Activated CD4-positive, alpha-beta memory T cell treated with anti-CD3 and anti-CD28 coated beads for 36 hours (primary cell): Measurements from ENCODE around the gene ETV7. TPM values are rescaled to one million over a fixed set of nuclear protein-coding genes. Genes with fewer than 3 reads are reported as not detected.

ENCODE experiments used
- CTCF ChIA-PET: fragments of 350-600 bp; sonication (Branson Sonifier 250); formaldehyde crosslinking; loops from one replicate; lab custom pipeline; 2021; ENCODE audit warnings: antibody characterized with exemption, inconsistent platforms; lab: Charles Lee
- POLR2A ChIA-PET: fragments of 350-600 bp; sonication (Branson Sonifier 250); formaldehyde crosslinking; loops from one replicate; lab custom pipeline; 2021; ENCODE audit warnings: antibody characterized with exemption; lab: Charles Lee
- DNase-seq: peaks from one replicate; pipeline ENCODE4 v3.0.0-alpha.2; 2020
- H3K27ac Mint-ChIP-seq: one replicate; pipeline ENCODE4 v1.8.0; 2021; ENCODE audit warnings: mixed read lengths
- H3K27me3 Mint-ChIP-seq: one replicate; pipeline ENCODE4 v1.8.0; 2021; ENCODE audit warnings: mixed read lengths
- H3K36me3 Mint-ChIP-seq: one replicate; pipeline ENCODE4 v1.8.0; 2021; ENCODE audit warnings: mixed read lengths
- H3K4me1 Mint-ChIP-seq: one replicate; pipeline ENCODE4 v1.8.0; 2021; ENCODE audit warnings: low read depth, mixed read lengths
- H3K4me3 Mint-ChIP-seq: one replicate; pipeline ENCODE4 v1.8.0; 2021; ENCODE audit warnings: mild to moderate bottlenecking, mixed read lengths
- H3K9me3 Mint-ChIP-seq: one replicate; pipeline ENCODE4 v1.8.0; 2021; ENCODE audit warnings: mixed read lengths
- intact Hi-C: fragments of 100-400 bp; cut with micrococcal nuclease; formaldehyde crosslinking; loops from one replicate; pipeline ENCODE4 v1.15.1; 2023
- total RNA-seq, 2 experiments: library from RNA; stranded (reverse); gene quantifications; one replicate each; pipeline ENCODE4 v1.2.3, GENCODE V29; 2021

ETV7 gene
- total RNA-seq, 2 experiments from 2014 or later: 5.8 to 5.9 TPM

DNA sequence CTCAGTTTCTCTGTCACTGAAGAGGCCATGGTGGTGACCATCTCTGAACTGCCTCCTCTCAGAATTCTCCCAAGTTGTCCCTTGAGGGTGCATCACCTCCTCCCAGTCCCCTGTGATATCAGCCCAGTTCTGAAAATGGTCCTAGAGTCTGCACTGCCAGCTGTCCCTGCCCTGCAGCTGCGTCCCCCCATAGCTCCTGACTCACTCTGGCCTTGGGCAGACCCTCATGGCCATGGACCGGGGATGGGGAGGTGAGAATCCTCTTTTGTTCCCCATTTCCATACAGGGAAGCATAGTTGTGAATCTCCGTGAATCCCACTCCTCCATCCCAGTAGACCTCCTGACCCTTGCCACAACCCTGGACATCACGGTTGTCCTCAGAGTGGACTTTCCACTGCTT lies 4.5 kb downstream of the ETV7 start:
- intact Hi-C loops: loop anchor here (2.0 kb wide), 1 partner anchor 60 kb away; the partner anchor contains the start of genes KCTD20 and PXT1
- Mint-ChIP-seq H3K27me3 (peaks cover 2% of the 10 kb centered on the region), H3K27ac (peak overlapping the region; percentile 81), H3K4me1 (peaks cover 64% of the 10 kb centered on the region), H3K9me3 (no peaks in the 10 kb centered on the region), H3K36me3 (peaks cover 7% of the 10 kb centered on the region), H3K4me3 (no peak overlapping the region)
- CTCF ChIA-PET: interaction anchor here (1.6 kb wide), 1 partner anchor 81 kb away, joined by 4 read pairs; no protein-coding TSS in a partner anchor
- DNase-seq: peak; percentile 7
- POLR2A ChIA-PET: no interaction called here

DNA sequence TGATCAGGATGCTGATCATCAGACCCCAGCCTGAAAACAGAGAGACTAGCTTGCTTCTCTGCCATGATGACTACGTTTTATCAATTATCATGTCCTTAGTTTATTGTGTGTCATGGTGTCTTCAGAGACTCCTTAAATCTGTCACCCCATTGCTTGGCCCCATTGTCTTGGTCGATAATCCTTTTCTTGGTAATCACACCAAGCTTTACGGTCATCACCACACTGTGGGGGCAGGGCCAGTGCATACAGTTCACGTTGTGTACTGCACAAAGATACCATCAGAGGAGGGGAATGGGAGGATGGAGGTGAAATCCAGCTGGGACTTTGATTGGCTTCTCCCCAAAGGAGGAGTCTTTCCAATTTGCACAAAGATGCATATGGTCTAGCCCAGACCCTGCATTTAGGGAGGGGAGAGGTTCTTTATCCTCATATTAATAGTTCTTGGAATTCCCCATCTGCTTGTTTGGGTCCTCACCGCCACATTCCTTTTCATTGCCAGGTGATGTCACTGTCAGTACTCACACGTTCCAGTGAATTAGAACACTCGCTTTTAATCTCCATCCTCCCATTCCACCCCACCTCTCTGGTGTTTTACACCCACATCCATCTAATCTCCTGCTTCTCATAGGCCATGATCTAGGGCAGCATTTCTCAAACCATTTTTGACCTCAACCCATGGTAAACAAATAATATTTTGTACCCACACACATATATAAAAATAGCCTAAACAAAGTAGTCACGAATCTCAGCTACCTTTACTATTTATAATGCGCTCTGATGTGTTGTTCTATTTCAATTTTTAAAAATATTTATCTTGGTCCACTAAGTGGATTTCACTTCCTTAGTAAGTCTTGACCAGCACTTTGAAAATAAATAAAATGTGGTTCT lies 5.7 kb downstream of the ETV7 start:
- intact Hi-C loops: loop anchor here (2.0 kb wide), 1 partner anchor 61 kb away; the partner anchor contains the start of genes KCTD20 and PXT1
- peaks cover 56% of the 10 kb centered on the region for H3K4me1 Mint-ChIP-seq
- DNase-seq: peak; percentile 46
- no peaks in the 10 kb centered on the region for H3K27me3 Mint-ChIP-seq
- H3K36me3 Mint-ChIP-seq: peaks cover 7% of the 10 kb centered on the region
- H3K4me3 Mint-ChIP-seq: no peak overlapping the region
- H3K27ac Mint-ChIP-seq: peak overlapping the region; percentile 70
- ChIA-PET POLR2A (interaction anchor here (0.7 kb wide), 1 partner anchor 41 kb away, joined by 3 read pairs; no protein-coding TSS in a partner anchor), CTCF (interaction anchor here (1.3 to 1.6 kb wide), 4 partner anchors 16 to 260 kb away, joined by 3 to 7 read pairs (median 4); no protein-coding TSS in a partner anchor)
- no peaks in the 10 kb centered on the region for H3K9me3 Mint-ChIP-seq

DNA sequence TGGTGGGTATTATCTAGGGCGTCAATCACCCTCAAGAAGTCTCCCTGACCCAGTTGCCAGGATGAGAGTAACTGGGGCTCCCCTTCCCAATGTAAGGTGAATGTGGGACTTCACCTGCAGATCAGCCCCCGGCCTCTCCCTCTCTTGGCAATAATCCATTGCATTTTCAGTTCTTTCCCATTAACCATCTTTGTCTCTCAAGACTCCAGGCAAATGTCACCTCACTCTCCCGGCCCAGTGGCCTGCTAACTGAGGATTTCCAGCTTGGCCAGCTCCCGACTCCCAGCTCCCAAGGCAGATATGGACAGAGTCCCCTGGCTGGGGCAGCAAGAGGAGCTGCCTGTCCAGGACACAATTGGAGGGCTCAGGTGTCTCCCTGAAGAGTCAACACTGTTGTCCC lies 7.3 kb downstream of the ETV7 start:
- no peak overlapping the region for H3K27ac Mint-ChIP-seq
- intact Hi-C loops: no loop called here
- DNase-seq: peak; percentile 7
- H3K4me1 Mint-ChIP-seq: peaks cover 43% of the 10 kb centered on the region
- peaks cover 5% of the 10 kb centered on the region for H3K36me3 Mint-ChIP-seq
- no peaks in the 10 kb centered on the region for H3K27me3 Mint-ChIP-seq
- H3K4me3 Mint-ChIP-seq: no peak overlapping the region
- no peaks in the 10 kb centered on the region for H3K9me3 Mint-ChIP-seq
- ChIA-PET POLR2A (no interaction called here), CTCF (interaction anchor here (0.7 to 1.4 kb wide), 4 partner anchors 15 to 379 kb away, joined by 3 to 7 read pairs (median 3); no protein-coding TSS in a partner anchor)

DNA sequence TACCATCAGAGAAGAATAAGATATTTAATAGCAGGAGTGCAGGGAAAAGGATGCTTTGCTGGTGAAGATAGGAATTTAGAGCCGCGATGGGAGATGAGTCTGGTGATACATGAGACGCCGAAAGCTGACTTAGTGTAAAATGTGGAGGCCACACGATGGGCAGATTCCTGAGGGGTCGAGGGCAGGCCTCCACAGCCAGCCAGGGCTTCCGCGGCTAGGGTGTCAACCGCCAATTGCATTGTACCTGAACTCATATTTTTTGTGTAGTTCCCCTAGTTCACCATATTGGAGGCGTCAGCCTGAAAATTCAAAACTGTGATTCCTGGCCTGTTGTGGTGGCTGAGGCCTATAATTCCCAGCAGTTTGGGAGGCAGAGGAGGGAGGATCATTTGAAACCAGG lies 8.5 kb downstream of the ETV7 start:
- peak overlapping the region; percentile 53 for H3K27ac Mint-ChIP-seq
- H3K27me3 Mint-ChIP-seq: no peaks in the 10 kb centered on the region
- peaks cover 5% of the 10 kb centered on the region for H3K36me3 Mint-ChIP-seq
- POLR2A ChIA-PET: no interaction called here
- CTCF ChIA-PET: no interaction called here
- intact Hi-C loops: no loop called here
- no peaks in the 10 kb centered on the region for H3K9me3 Mint-ChIP-seq
- peak; percentile 3 for DNase-seq
- peaks cover 37% of the 10 kb centered on the region for H3K4me1 Mint-ChIP-seq
- no peak overlapping the region for H3K4me3 Mint-ChIP-seq

DNA sequence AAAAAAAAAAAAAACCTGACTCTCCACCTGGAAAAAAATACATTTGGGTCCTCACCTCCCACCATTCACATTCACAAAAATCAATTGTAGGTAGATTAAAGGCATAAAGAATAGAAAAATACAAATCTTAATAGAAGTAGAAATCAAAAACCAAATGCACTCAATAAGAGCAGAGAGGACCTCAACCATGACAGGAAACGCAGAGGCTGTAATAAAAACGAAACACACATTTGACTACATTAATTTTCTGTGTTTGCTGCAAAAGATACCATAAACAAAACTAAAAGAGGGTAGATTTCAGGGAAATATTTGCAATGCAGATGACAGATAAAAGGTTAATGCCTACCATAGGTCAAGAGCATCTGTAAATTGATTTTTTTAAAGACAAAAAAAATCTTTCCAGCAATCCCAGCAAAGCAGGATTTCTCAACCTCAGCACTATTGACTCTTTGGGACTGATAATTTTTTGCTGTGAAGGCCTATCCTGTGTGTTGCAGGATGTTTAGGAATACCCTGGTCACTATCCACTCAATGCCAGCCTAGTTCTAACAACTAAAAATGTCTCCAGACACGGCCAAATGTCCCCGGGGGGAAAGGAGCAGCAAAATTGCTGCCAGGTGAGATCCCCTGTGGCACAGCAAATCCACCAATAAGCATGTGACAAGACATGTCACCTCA lies 9.1 kb downstream of the ETV7 start:
- Mint-ChIP-seq H3K36me3 (peaks cover 5% of the 10 kb centered on the region), H3K27ac (peak overlapping the region; percentile 53), H3K27me3 (no peaks in the 10 kb centered on the region), H3K4me3 (no peak overlapping the region), H3K9me3 (no peaks in the 10 kb centered on the region), H3K4me1 (peaks cover 31% of the 10 kb centered on the region)
- intact Hi-C loops: no loop called here
- ChIA-PET POLR2A (no interaction called here), CTCF (no interaction called here)
- DNase-seq: peak; percentile 4

DNA sequence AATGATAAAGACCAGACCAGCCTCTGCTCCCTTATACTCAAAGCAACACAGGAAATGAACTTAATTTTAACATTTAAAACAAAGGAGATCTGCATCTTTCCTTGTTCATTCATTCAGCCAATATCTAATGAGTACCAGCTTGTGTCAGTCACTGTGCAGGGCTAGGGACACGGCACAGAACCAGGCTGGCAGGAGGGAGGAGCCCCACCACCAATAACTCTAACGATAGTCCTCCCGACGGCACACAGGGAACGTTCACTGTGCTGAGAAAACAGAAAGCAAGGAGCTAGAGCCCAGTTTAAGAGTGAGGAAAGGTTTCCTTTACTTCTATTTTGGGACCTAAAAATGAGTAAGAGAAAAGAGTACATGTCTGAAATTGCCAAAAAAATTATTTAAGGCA lies 9.9 kb downstream of the ETV7 start:
- intact Hi-C loops: no loop called here
- DNase-seq: peak; percentile 5
- H3K27ac Mint-ChIP-seq: peak overlapping the region; percentile 6
- H3K9me3 Mint-ChIP-seq: no peaks in the 10 kb centered on the region
- CTCF ChIA-PET: no interaction called here
- peaks cover 23% of the 10 kb centered on the region for H3K4me1 Mint-ChIP-seq
- POLR2A ChIA-PET: no interaction called here
- H3K4me3 Mint-ChIP-seq: no peak overlapping the region
- H3K36me3 Mint-ChIP-seq: peaks cover 5% of the 10 kb centered on the region
- H3K27me3 Mint-ChIP-seq: no peaks in the 10 kb centered on the region

DNA sequence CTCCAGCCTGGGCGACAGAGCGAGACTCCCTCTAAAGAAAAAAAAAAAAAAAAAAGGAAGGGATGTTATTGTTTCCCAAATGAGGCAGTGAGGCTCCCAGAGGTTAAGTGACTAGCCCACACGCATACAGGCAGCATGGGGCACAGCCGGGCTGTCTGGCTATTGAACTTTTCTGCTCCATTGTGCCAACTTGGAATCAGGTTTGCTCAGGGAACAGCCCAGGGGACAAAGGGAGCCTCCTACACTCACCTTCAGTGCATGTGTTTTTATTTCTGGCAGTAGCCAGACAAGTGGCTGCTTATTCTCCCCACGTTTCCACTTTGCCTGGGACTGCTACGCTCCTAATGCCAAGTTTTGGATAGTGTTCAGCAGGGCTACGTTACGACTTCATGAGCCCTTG lies 10.7 kb downstream of the ETV7 start:
- CTCF ChIA-PET: no interaction called here
- H3K27ac Mint-ChIP-seq: no peak overlapping the region
- H3K36me3 Mint-ChIP-seq: peaks cover 5% of the 10 kb centered on the region
- POLR2A ChIA-PET: no interaction called here
- no peak overlapping the region for H3K4me3 Mint-ChIP-seq
- H3K9me3 Mint-ChIP-seq: no peaks in the 10 kb centered on the region
- no peaks in the 10 kb centered on the region for H3K27me3 Mint-ChIP-seq
- intact Hi-C loops: no loop called here
- H3K4me1 Mint-ChIP-seq: peaks cover 17% of the 10 kb centered on the region
- DNase-seq: peak; percentile 3

DNA sequence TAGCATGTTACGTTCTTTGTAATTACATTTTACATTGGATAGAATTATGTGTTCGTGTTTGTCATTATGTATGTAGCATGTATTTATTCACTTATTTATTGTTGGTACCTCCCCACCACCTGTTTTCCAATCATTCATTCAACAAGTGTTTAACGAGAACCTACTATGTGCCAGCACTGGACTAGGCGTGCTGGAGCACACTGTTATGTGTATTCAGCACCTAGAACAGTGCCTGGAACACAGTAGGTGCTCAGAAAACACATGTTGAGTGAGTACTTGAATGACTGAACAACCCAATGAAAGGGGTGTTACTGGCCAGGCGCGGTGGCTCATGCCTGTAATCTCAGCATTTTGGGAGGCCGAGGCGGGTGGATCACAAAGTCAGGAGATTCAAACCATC lies 11.3 kb downstream of the ETV7 start:
- no peaks in the 10 kb centered on the region for H3K9me3 Mint-ChIP-seq
- no peak overlapping the region for H3K27ac Mint-ChIP-seq
- H3K4me1 Mint-ChIP-seq: peaks cover 12% of the 10 kb centered on the region
- ChIA-PET CTCF (no interaction called here), POLR2A (no interaction called here)
- H3K27me3 Mint-ChIP-seq: no peaks in the 10 kb centered on the region
- intact Hi-C loops: no loop called here
- peaks cover 5% of the 10 kb centered on the region for H3K36me3 Mint-ChIP-seq
- no peak overlapping the region for H3K4me3 Mint-ChIP-seq
- no peak for DNase-seq

DNA sequence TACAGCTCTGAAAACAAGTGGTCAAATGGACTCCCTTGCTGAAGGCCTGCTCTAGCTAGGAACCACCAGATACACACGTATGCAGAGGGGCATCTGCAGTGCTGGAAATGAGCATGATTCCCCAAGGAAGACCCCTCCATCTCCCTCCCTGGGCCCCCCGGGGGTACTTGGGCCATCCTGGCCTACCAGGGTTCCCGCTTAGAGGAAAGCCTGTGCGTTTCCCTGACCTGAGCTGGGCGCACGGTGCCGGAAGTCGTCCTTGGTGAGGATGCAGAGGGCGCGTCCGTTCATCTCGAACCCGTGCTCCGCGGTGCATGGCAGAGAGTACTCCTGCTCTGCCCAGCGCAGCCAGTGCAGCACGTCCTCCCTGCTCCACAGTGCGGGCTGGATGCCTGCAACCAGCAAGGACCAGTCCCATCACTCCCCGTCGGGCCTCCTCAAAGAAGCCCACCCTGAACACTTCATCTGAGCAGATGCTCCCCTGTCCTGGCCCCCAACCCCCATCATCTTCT lies 11.8 kb downstream of the ETV7 start:
- ChIA-PET CTCF (interaction anchor here (0.6 kb wide), 1 partner anchor 94 kb away, joined by 3 read pairs; no protein-coding TSS in a partner anchor), POLR2A (no interaction called here)
- Mint-ChIP-seq H3K4me1 (peaks cover 12% of the 10 kb centered on the region), H3K4me3 (no peak overlapping the region), H3K9me3 (no peaks in the 10 kb centered on the region), H3K27ac (no peak overlapping the region), H3K27me3 (no peaks in the 10 kb centered on the region), H3K36me3 (peaks cover 5% of the 10 kb centered on the region)
- intact Hi-C loops: no loop called here
- peak; percentile 7 for DNase-seq

DNA sequence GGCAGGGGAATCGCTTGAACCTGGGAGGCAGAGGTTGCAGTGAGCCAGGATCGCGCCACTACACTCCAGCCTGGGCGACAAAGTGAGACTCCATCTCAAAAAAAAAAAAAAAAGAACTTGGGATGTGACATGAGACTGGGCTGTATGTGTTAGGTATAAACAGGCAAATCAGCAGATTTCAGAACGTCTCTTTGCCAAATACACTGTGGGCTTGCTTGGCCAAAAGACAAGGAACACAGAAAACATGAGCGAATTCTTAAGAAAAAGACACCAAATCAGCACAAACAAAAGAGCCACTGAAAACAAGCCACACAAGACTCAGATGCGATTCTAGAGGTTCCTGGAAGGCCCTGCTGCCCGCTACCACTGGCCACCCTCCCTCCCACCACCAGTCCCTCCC lies 12.5 kb downstream of the ETV7 start:
- no peak overlapping the region for H3K27ac Mint-ChIP-seq
- H3K36me3 Mint-ChIP-seq: peaks cover 5% of the 10 kb centered on the region
- H3K4me1 Mint-ChIP-seq: peaks cover 12% of the 10 kb centered on the region
- H3K4me3 Mint-ChIP-seq: no peak overlapping the region
- ChIA-PET POLR2A (no interaction called here), CTCF (no interaction called here)
- H3K27me3 Mint-ChIP-seq: no peaks in the 10 kb centered on the region
- DNase-seq: no peak
- no peaks in the 10 kb centered on the region for H3K9me3 Mint-ChIP-seq
- intact Hi-C loops: no loop called here

DNA sequence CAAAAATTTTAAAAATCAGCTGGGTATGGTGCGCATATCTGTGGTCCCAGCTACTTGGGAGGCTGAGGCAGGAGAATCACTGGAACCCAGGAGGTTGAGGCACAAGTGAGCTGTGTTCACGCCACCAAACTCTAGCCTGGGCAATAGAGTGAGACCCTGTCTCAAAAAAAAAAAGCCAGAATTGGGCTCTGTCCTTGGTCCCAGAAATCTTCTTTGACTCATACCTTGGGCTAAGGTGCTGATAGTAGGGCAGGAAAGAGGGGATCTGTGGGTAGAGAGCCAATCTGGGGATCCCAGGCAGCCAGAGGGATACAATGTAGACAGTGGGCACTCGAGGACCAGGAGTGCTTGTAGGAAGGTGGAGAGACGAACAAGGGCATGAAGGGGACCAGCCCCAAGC lies 13.3 kb downstream of the ETV7 start:
- Mint-ChIP-seq H3K27ac (no peak overlapping the region), H3K9me3 (no peaks in the 10 kb centered on the region), H3K36me3 (peaks cover 5% of the 10 kb centered on the region), H3K27me3 (no peaks in the 10 kb centered on the region), H3K4me3 (no peak overlapping the region), H3K4me1 (peaks cover 12% of the 10 kb centered on the region)
- CTCF ChIA-PET: interaction anchor here (1.0 to 1.4 kb wide), 4 partner anchors 12 to 72 kb away, joined by 3 to 5 read pairs (median 4); no protein-coding TSS in a partner anchor
- no peak for DNase-seq
- intact Hi-C loops: no loop called here
- POLR2A ChIA-PET: no interaction called here
